Measurements from ENCODE around the gene SELENBP1.

The SELENBP1 gene

GRCh38 chr1:151343587-151343986 is 28.9 kb downstream of the SELENBP1 start:
- no peak for DNase-seq

- no peak for DNase-seq
Measured at GRCh38 chr1:151342569-151342968, 29.9 kb downstream of the SELENBP1 start.

GRCh38 chr1:151342021-151342420 is 30.5 kb downstream of the SELENBP1 start:
- DNase-seq = no peak

- DNase-seq = peak; percentile 56
Measured at GRCh38 chr1:151340870-151341754, 31.4 kb downstream of the SELENBP1 start.

- DNase-seq = no peak
Measured at GRCh38 chr1:151336556-151336955, 35.9 kb downstream of the SELENBP1 start.

- DNase-seq = no peak
Measured at GRCh38 chr1:151334822-151335221, 37.7 kb downstream of the SELENBP1 start.

GRCh38 chr1:151327903-151328674 is 44.4 kb downstream of the SELENBP1 start:
- DNase-seq = peak; percentile 57

- DNase-seq = peak; percentile 97
Measured at GRCh38 chr1:151327223-151327902, 45.1 kb downstream of the SELENBP1 start, which contains the start of gene PI4KB. TSS of gene PI4KB (minus strand) at chr1:151327416. CDS start at chr1:151316481, 10,935 bp downstream.

GRCh38 chr1:151326619-151327222 is 45.8 kb downstream of the SELENBP1 start:
- no peak for DNase-seq

GRCh38 chr1:151325646-151326429 is 46.7 kb downstream of the SELENBP1 start:
- DNase-seq = no peak

- DNase-seq = no peak
Measured at GRCh38 chr1:151325231-151325630, 47.3 kb downstream of the SELENBP1 start.

GRCh38 chr1:151324390-151324930 is 48.0 kb downstream of the SELENBP1 start:
- no peak for DNase-seq

GRCh38 chr1:151318975-151319374 is 53.5 kb downstream of the SELENBP1 start:
- no peak for DNase-seq

GRCh38 chr1:151315565-151316235 is 56.8 kb downstream of the SELENBP1 start:
- DNase-seq = no peak

Data from NCI-H2107 (cell line).